HCT116 (cell line): ENCODE results near the gene SPIN2B. TPM values are rescaled to one million over a fixed set of nuclear protein-coding genes. Genes with fewer than 3 reads are reported as not detected.

Experiments used
- ATAC-seq: fragments of 200-7000 bp; cut with Tn5 transposase; 2 replicates; pipeline ENCODE4 v1.9.1; 2020; ENCODE audit warnings: mild to moderate bottlenecking, moderate library complexity
- BruUV-seq: library from RNA; stranded (reverse); fragments of 400-500 nt; replicated peaks from 2 replicates; lab custom pipeline; 2021; lab: Mats Ljungman, UMichigan
- CTCF ChIA-PET: fragments of 300-600 bp; sonication (Branson Sonifier 250); formaldehyde crosslinking; loops from one replicate; lab custom pipeline; 2021; ENCODE audit warnings: antibody characterized with exemption; lab: Charles Lee
- POLR2A ChIA-PET: fragments of 300-600, 350-600 bp; sonication (Branson Sonifier 250); formaldehyde crosslinking; loops from one replicate; lab custom pipeline; 2021; ENCODE audit warnings: antibody characterized with exemption; lab: Charles Lee
- RAD21 ChIA-PET, 2 experiments: fragments of 300-600 bp; sonication (Branson Sonifier 250); formaldehyde crosslinking; loops; one replicate each; lab custom pipeline; 2023; ENCODE audit warnings: low total read pairs in 2 of 2; ENCODE audit not compliant: uncharacterized antibody in 2 of 2, unreplicated experiment in 2 of 2, low non-redundant PET in 1 of 2; lab: Charles Lee
- DNase-seq: peaks from one replicate; pipeline ENCODE4 v3.0.0-alpha.2; 2010; ENCODE audit warnings: low read depth, low spot score
- H2AFZ ChIP-seq: fragments of 200-600 bp; shearing (Covaris generic), sonication (generic); 2 replicates; pipeline ENCODE4 v1.6.1; 2017; ENCODE audit warnings: low read depth, mixed run types, mixed read lengths, antibody characterized with exemption, low read length; ENCODE audit not compliant: poor library complexity, severe bottlenecking
- H3K27ac ChIP-seq: 2 replicates; pipeline ENCODE4 v1.5.1; 2012; ENCODE audit warnings: low read depth, low read length
- H3K27me3 ChIP-seq: fragments of 200-600 bp; sonication (generic); 2 replicates; pipeline ENCODE4 v1.6.1; 2016; ENCODE audit warnings: mixed run types, low read length, mixed read lengths; ENCODE audit not compliant: insufficient read depth
- H3K36me3 ChIP-seq, 2 experiments: fragments of 200-500 bp in 1 of 2; fragments of 200-600 bp in 1 of 2; sonication (Bioruptor generic) in 1 of 2; sonication (generic) in 1 of 2; 2 replicates each; pipeline versions ENCODE4 v1.5.1 to v1.6.1; 2014 to 2016; ENCODE audit warnings: low read length in 2 of 2, inconsistent platforms in 1 of 2, mixed read lengths in 1 of 2, mixed run types in 1 of 2; ENCODE audit not compliant: insufficient read depth in 2 of 2, control insufficient read depth in 1 of 2
- H3K4me1 ChIP-seq, 2 experiments: fragments of 200-600 bp in 1 of 2; sonication (generic) in 1 of 2; 2 replicates each; pipeline versions ENCODE4 v1.5.1 to v1.6.1; 2012 to 2017; ENCODE audit warnings: low read length in 2 of 2, inconsistent platforms in 1 of 2, mild to moderate bottlenecking in 1 of 2, mixed read lengths in 1 of 2, mixed run types in 1 of 2, moderate library complexity in 1 of 2; ENCODE audit not compliant: insufficient read depth in 2 of 2, control insufficient read depth in 1 of 2
- H3K4me2 ChIP-seq: fragments of 200-600 bp; sonication (generic); 2 replicates; pipeline ENCODE4 v1.6.1; 2017; ENCODE audit warnings: mixed run types, low read length, mixed read lengths
- H3K4me3 ChIP-seq, 2 experiments: fragments of 200-600 bp in 1 of 2; sonication (generic) in 1 of 2; replicated peaks in 1 of 2; 2 replicates each; pipeline ENCODE4 v1.5.1; 2011 to 2016; ENCODE audit warnings: low read length in 2 of 2, control low read depth in 1 of 2, low read depth in 1 of 2, mild to moderate bottlenecking in 1 of 2, mixed read lengths in 1 of 2, mixed run types in 1 of 2
- H3K79me2 ChIP-seq: fragments of 200-600 bp; sonication (generic); 2 replicates; pipeline ENCODE4 v1.6.1; 2017; ENCODE audit warnings: mild to moderate bottlenecking, mixed run types, low read length, moderate library complexity, mixed read lengths; ENCODE audit not compliant: insufficient read depth
- H3K9ac ChIP-seq: fragments of 200-600 bp; sonication (generic); 2 replicates; pipeline ENCODE4 v1.6.1; 2016; ENCODE audit warnings: low read length, mixed read lengths
- H3K9me2 ChIP-seq: fragments of 200-600 bp; sonication (generic), shearing (Covaris generic); 2 replicates; pipeline ENCODE4 v1.6.1; 2017; ENCODE audit warnings: mixed run types, mild to moderate bottlenecking, moderate library complexity; ENCODE audit not compliant: insufficient read depth
- H3K9me3 ChIP-seq, 2 experiments: fragments of 200-500 bp in 1 of 2; fragments of 200-600 bp in 1 of 2; sonication (Bioruptor generic) in 1 of 2; sonication (generic) in 1 of 2; 2 replicates each; pipeline ENCODE4 v1.6.1; 2014 to 2017; ENCODE audit warnings: low read length in 2 of 2, mixed read lengths in 2 of 2, inconsistent platforms in 1 of 2, low read depth in 1 of 2, mild to moderate bottlenecking in 1 of 2, mixed run types in 1 of 2, moderate library complexity in 1 of 2; ENCODE audit not compliant: control insufficient read depth in 1 of 2, insufficient read depth in 1 of 2
- H4K20me1 ChIP-seq: fragments of 200-600 bp; sonication (generic), shearing (Covaris generic); 2 replicates; pipeline ENCODE4 v1.6.1; 2017; ENCODE audit warnings: mixed run types, mild to moderate bottlenecking, moderate library complexity; ENCODE audit not compliant: insufficient read depth
- ATF3 ChIP-seq: IDR thresholded peaks from 2 replicates; pipeline ENCODE4 v1.6.1; 2012
- CEBPB ChIP-seq: IDR thresholded peaks from 2 replicates; pipeline ENCODE4 v1.6.1; 2012; ENCODE audit warnings: low read depth
- ELF1 ChIP-seq: IDR thresholded peaks from 2 replicates; pipeline ENCODE4 v1.6.1; 2012; ENCODE audit warnings: low read depth, borderline replicate concordance
- EZH2phosphoT487 ChIP-seq: fragments of 200-600 bp; IDR thresholded peaks from 2 replicates; pipeline ENCODE4 v1.6.1; 2018; ENCODE audit warnings: antibody characterized with exemption, borderline replicate concordance
- JUND ChIP-seq: IDR thresholded peaks from 2 replicates; pipeline ENCODE4 v1.6.1; 2012
- SIN3A ChIP-seq: IDR thresholded peaks from 2 replicates; pipeline ENCODE4 v1.6.1; 2012; ENCODE audit warnings: low read depth
- YY1 ChIP-seq: IDR thresholded peaks from 2 replicates; pipeline ENCODE4 v1.6.1; 2011; ENCODE audit warnings: low read length, low read depth, moderate library complexity, mild to moderate bottlenecking; ENCODE audit not compliant: insufficient replicate concordance; ENCODE audit errors: extremely low read depth
- intact Hi-C: fragments of 100-400 bp; cut with micrococcal nuclease; formaldehyde crosslinking; loops from 2 replicates; pipeline ENCODE4 v1.10.0; 2022
- total RNA-seq: library from RNA; stranded (reverse); gene quantifications from one replicate; pipeline ENCODE4 v1.2.1, GENCODE V29; 2021; ENCODE audit not compliant: unreplicated experiment
- TF ChIP-seq, protein P1 (sequence below), 3 experiments: fragments of 200-600 bp in 1 of 3; sonication (generic) in 1 of 3; IDR thresholded peaks in 2 of 3; conservative IDR thresholded peaks in 1 of 3; 2 replicates each; pipeline ENCODE4 v1.5.1; 2012 to 2017; ENCODE audit warnings: low read depth in 2 of 3, low read length in 2 of 3, antibody characterized with exemption in 1 of 3, borderline replicate concordance in 1 of 3, control low read depth in 1 of 3, mild to moderate bottlenecking in 1 of 3, mixed read lengths in 1 of 3, mixed run types in 1 of 3, moderate library complexity in 1 of 3; ENCODE audit not compliant: insufficient read depth in 1 of 3
- TF ChIP-seq, protein P2 (sequence below): IDR thresholded peaks from 2 replicates; pipeline ENCODE4 v1.6.1; 2012; ENCODE audit warnings: low read depth

SPIN2B gene
- total RNA-seq, 1 experiment from 2014 or later = 9.3 TPM

- ChIA-PET POLR2A (no interaction called here), CTCF (no interaction called here), RAD21 (no interaction called here)
- no peaks in the 10 kb centered on the region for H3K27me3 ChIP-seq
- DNase-seq = no peak
- no peak overlapping the region for H3K4me3 ChIP-seq
- no TSS peak for BruUV-seq
- no peaks in the 10 kb centered on the region for H4K20me1 ChIP-seq
- H3K27ac ChIP-seq = no peak overlapping the region
- intact Hi-C loops = no loop called here
- H3K4me1 ChIP-seq = no peaks in the 10 kb centered on the region
- no peaks in the 10 kb centered on the region for H3K79me2 ChIP-seq
- H3K4me2 ChIP-seq = no peak overlapping the region
- no peak for ATAC-seq
- no peak overlapping the region for H3K9ac ChIP-seq
- no peaks in the 10 kb centered on the region for H3K9me2 ChIP-seq
- H2AFZ ChIP-seq = no peak overlapping the region
- no peaks in the 10 kb centered on the region for H3K36me3 ChIP-seq
- TF ChIP-seq, protein P1, sequence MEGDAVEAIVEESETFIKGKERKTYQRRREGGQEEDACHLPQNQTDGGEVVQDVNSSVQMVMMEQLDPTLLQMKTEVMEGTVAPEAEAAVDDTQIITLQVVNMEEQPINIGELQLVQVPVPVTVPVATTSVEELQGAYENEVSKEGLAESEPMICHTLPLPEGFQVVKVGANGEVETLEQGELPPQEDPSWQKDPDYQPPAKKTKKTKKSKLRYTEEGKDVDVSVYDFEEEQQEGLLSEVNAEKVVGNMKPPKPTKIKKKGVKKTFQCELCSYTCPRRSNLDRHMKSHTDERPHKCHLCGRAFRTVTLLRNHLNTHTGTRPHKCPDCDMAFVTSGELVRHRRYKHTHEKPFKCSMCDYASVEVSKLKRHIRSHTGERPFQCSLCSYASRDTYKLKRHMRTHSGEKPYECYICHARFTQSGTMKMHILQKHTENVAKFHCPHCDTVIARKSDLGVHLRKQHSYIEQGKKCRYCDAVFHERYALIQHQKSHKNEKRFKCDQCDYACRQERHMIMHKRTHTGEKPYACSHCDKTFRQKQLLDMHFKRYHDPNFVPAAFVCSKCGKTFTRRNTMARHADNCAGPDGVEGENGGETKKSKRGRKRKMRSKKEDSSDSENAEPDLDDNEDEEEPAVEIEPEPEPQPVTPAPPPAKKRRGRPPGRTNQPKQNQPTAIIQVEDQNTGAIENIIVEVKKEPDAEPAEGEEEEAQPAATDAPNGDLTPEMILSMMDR (IDR thresholded peaks at IDR 0.05 in 2 of 3, conservative IDR thresholded peaks at IDR 0.05 in 1 of 3; ENCODE audit: borderline replicate concordance in 1 of 3, insufficient read depth in 1 of 3, low read depth in 2 of 3, low read length in 2 of 3) = no peak
- TF ChIP-seq CEBPB (no peak), YY1 (no peak), SIN3A (no peak)
- H3K9me3 ChIP-seq = no peaks in the 10 kb centered on the region
Observed at GRCh38 chrX:57132046-57132445, 10.7 kb upstream of the SPIN2B start.

- ATAC-seq = no peak
- intact Hi-C loops = loop anchor here (5.0 kb wide), 1 partner anchor 125 kb away; the partner anchor contains the start of gene SPIN3
- Histone ChIP-seq H3K27ac (no peak overlapping the region), H3K9ac (peak overlapping the region; percentile 62), H3K4me2 (peak overlapping the region; percentile 72), H4K20me1 (no peaks in the 10 kb centered on the region), H3K9me3 (no peaks in the 10 kb centered on the region), H3K4me3 (peak overlapping the region; percentile 57 to 63), H2AFZ (no peak overlapping the region), H3K4me1 (no peaks in the 10 kb centered on the region), H3K9me2 (no peaks in the 10 kb centered on the region), H3K79me2 (no peaks in the 10 kb centered on the region), H3K36me3 (no peaks in the 10 kb centered on the region), H3K27me3 (no peaks in the 10 kb centered on the region)
- ChIA-PET RAD21 (no interaction called here), POLR2A (interaction anchor here (0.8 kb wide), 1 partner anchor 32 kb away, joined by 3 read pairs; no protein-coding TSS in a partner anchor), CTCF (no interaction called here)
- DNase-seq = no peak
- BruUV-seq = no TSS peak
- TF ChIP-seq EZH2phosphoT487 (no peak), ELF1 (peak; percentile 2; the same call in 1 of the 2 replicates), CEBPB (no peak), ATF3 (no peak), JUND (no peak)
- TF ChIP-seq, protein P2, sequence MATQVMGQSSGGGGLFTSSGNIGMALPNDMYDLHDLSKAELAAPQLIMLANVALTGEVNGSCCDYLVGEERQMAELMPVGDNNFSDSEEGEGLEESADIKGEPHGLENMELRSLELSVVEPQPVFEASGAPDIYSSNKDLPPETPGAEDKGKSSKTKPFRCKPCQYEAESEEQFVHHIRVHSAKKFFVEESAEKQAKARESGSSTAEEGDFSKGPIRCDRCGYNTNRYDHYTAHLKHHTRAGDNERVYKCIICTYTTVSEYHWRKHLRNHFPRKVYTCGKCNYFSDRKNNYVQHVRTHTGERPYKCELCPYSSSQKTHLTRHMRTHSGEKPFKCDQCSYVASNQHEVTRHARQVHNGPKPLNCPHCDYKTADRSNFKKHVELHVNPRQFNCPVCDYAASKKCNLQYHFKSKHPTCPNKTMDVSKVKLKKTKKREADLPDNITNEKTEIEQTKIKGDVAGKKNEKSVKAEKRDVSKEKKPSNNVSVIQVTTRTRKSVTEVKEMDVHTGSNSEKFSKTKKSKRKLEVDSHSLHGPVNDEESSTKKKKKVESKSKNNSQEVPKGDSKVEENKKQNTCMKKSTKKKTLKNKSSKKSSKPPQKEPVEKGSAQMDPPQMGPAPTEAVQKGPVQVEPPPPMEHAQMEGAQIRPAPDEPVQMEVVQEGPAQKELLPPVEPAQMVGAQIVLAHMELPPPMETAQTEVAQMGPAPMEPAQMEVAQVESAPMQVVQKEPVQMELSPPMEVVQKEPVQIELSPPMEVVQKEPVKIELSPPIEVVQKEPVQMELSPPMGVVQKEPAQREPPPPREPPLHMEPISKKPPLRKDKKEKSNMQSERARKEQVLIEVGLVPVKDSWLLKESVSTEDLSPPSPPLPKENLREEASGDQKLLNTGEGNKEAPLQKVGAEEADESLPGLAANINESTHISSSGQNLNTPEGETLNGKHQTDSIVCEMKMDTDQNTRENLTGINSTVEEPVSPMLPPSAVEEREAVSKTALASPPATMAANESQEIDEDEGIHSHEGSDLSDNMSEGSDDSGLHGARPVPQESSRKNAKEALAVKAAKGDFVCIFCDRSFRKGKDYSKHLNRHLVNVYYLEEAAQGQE = no peak
- TF ChIP-seq, protein P1 (IDR thresholded peaks at IDR 0.05 in 2 of 3, conservative IDR thresholded peaks at IDR 0.05 in 1 of 3; ENCODE audit: borderline replicate concordance in 1 of 3, insufficient read depth in 1 of 3, low read depth in 2 of 3, low read length in 2 of 3) = no peak
Observed at GRCh38 chrX:57121816-57122215, 468 bp upstream of the SPIN2B start.
